ENCODE data around the gene TSEN54. TPM values are rescaled to one million over a fixed set of nuclear protein-coding genes. Genes with fewer than 3 reads are reported as not detected.

The TSEN54 gene
- total RNA-seq, 1 donor from 2014 or later: 56.0 TPM

DNA sequence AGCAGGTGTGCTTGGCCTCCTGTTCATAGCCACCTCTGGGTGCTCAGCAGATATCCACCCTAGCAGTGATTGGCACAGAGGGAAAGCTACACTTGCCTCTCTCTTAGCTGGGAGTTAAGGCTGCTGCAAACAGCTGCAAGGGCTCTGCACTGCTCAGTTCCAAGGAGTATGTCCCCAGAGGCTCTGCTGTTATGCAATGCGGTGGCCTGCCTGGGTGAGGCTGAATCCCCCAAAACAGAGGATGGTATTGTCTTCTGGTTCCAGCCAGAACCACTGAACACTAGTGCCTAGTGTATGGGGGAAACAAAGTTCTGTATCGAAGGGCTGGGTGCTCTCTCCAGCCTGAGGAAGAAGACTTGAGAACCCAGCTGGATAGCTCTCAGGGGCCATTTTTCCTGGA lies 43.1 kb upstream of the TSEN54 start:
- no peaks in the 10 kb centered on the region for H3K4me1 Mint-ChIP-seq (ENCODE audit: low read depth)

DNA sequence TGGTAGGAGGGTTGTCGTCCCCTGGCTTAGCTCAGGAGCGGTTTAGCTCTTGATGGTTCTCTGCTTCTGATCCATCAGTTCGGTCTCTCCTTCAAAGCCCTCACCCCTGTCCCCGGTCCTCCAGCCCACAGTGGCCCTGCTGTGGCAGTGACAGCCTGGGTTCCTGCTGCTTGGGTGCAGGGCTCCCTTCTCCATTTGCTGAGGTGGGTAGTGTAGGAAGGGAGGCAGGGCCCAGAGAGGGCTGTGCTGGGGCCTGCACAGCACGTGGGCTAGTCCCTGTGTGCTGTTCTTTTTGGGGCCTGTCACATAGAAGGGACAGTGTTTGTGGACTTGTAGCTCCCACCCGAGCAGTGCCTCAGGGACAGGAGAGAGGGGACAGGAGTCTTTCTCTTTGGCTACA lies 41.6 kb upstream of the TSEN54 start:
- H3K27ac Mint-ChIP-seq: no peak overlapping the region
- DNase-seq (ENCODE audit: low spot score, unreplicated experiment): no peak
- TF ChIP-seq CTCF (IDR thresholded peaks at IDR 0.05; ENCODE audit: unreplicated experiment): no peak
- no peaks in the 10 kb centered on the region for H3K27me3 Mint-ChIP-seq
- H3K9me3 Mint-ChIP-seq (ENCODE audit: low read depth): no peaks in the 10 kb centered on the region
- H3K4me1 Mint-ChIP-seq (ENCODE audit: low read depth): peaks cover 4% of the 10 kb centered on the region
- peaks cover 17% of the 10 kb centered on the region for H3K36me3 Mint-ChIP-seq (ENCODE audit: insufficient read depth)
- H3K4me3 Mint-ChIP-seq (ENCODE audit: low read depth): no peak overlapping the region

More for the DNA sequence above, 43.1 kb upstream of the TSEN54 start:
- TF ChIP-seq CTCF (IDR thresholded peaks at IDR 0.05; ENCODE audit: unreplicated experiment): no peak
- peaks cover 17% of the 10 kb centered on the region for H3K36me3 Mint-ChIP-seq (ENCODE audit: insufficient read depth)
- no peak for DNase-seq (ENCODE audit: low spot score, unreplicated experiment)
- H3K4me3 Mint-ChIP-seq (ENCODE audit: low read depth): no peak overlapping the region
- no peaks in the 10 kb centered on the region for H3K27me3 Mint-ChIP-seq
- H3K9me3 Mint-ChIP-seq (ENCODE audit: low read depth): no peaks in the 10 kb centered on the region
- H3K27ac Mint-ChIP-seq: no peak overlapping the region

DNA sequence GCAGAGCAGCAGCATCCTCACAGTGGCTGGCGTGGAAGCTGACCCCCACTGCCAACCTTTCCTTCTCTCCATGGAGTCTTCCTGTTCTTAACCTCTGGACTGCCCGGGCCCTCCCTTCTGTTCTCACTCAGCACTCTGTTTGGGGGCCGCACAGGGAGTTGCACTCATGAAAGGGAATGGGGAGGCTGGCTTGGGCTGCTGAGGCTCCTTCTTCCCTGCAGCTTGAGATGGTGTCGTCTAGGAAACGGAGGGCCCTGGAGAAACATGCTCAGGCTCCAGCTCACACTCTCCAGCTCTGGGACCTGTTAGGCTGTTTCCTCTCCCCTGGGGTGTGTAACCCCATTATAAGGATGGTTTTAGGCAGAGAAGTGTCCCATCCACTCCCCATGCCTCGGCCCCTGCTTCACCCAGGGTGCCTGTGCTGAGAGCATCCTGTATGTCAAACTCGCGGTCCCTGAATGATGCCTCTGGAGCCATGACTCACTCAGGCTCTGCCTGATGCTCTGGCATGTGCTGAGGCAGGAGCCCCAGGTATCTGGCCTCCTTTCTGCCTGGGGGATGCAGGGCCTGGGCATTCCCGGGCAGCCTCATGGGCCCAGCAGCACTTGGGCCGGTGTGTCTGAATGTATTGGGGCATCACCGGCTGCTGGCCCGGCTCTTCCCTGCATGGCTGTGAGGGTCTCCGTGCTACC lies 41.0 kb upstream of the TSEN54 start:
- no peak overlapping the region for H3K27ac Mint-ChIP-seq
- no peak for TF ChIP-seq CTCF (IDR thresholded peaks at IDR 0.05; ENCODE audit: unreplicated experiment)

GRCh38 chr17:75475851-75476250 lies 40.5 kb upstream of the TSEN54 start:
- DNase-seq (ENCODE audit: low spot score, unreplicated experiment): no peak
- Mint-ChIP-seq H3K27ac (no peak overlapping the region), H3K4me3 (ENCODE audit: low read depth) (no peak overlapping the region), H3K36me3 (ENCODE audit: insufficient read depth) (peaks cover 17% of the 10 kb centered on the region), H3K9me3 (ENCODE audit: low read depth) (no peaks in the 10 kb centered on the region), H3K27me3 (no peaks in the 10 kb centered on the region), H3K4me1 (ENCODE audit: low read depth) (peaks cover 4% of the 10 kb centered on the region)
- no peak for TF ChIP-seq CTCF (IDR thresholded peaks at IDR 0.05; ENCODE audit: unreplicated experiment)

More for the DNA sequence above, 41.0 kb upstream of the TSEN54 start:
- Mint-ChIP-seq H3K9me3 (ENCODE audit: low read depth) (no peaks in the 10 kb centered on the region), H3K36me3 (ENCODE audit: insufficient read depth) (peaks cover 17% of the 10 kb centered on the region), H3K4me3 (ENCODE audit: low read depth) (no peak overlapping the region), H3K27me3 (no peaks in the 10 kb centered on the region), H3K4me1 (ENCODE audit: low read depth) (peaks cover 4% of the 10 kb centered on the region)
- no peak for DNase-seq (ENCODE audit: low spot score, unreplicated experiment)

DNA sequence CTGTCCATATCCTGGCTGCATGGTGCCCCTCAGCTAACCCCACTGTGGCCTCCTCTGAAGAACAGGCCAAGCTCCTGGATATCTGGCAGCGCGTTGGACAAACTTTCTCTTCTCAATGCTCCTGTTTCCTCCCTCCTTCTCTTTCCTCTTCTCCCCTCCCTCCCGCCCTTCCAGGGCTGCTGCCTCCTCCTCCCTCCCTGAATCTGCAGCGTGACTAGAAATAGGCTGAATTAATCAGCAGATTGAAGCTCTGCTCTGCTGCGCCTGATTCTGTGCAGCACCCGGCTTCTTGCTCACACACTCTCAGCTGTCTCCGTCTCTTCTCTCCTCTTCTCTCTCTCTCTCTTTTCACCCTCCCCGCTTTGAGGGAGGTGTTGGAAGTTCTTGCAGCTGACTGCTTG lies 40.1 kb upstream of the TSEN54 start:
- DNase-seq (ENCODE audit: low spot score, unreplicated experiment): no peak
- H3K4me1 Mint-ChIP-seq (ENCODE audit: low read depth): peaks cover 4% of the 10 kb centered on the region
- no peaks in the 10 kb centered on the region for H3K27me3 Mint-ChIP-seq
- no peaks in the 10 kb centered on the region for H3K9me3 Mint-ChIP-seq (ENCODE audit: low read depth)
- H3K36me3 Mint-ChIP-seq (ENCODE audit: insufficient read depth): peaks cover 16% of the 10 kb centered on the region
- TF ChIP-seq CTCF (IDR thresholded peaks at IDR 0.05; ENCODE audit: unreplicated experiment): no peak
- no peak overlapping the region for H3K4me3 Mint-ChIP-seq (ENCODE audit: low read depth)
- H3K27ac Mint-ChIP-seq: peak overlapping the region; percentile 9

All from progenitor cell of endocrine pancreas (in vitro differentiated cells).